ENCODE data around the gene RPTOR. TPM values are rescaled to one million over a fixed set of nuclear protein-coding genes. Genes with fewer than 3 reads are reported as not detected.

The RPTOR gene
- total and polyA plus RNA-seq, 2 experiments from 2014 or later: 6.6 to 16.1 TPM

DNA sequence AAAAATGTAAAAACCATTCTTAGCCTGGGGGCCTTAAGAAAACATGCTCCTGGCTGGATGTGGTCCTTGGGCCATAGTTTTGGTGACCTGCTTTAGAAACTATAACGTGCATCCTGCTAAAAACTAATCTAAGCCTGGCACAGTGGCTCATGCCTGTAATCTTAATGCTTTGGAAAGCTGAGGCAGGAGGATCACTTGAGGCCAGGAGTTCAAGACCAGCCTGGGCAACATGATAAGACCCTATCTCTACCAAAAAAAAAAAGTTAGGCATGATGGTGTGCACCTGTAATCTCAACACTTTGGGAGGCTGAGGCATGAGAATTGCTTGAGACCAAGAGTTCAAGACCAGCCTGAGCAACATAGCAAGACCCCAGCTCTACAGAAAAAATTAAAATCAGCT is 263.2 kb downstream of the RPTOR start:
- in situ Hi-C loops (cut with MboI): no loop called here
- no peaks in the 10 kb centered on the region for H3F3A ChIP-seq (ENCODE audit: insufficient read depth)
- 96 to 97% methylated on average over 1 of the region's 1 CpG for whole genome bisulfite sequencing, 2 experiments (ENCODE audit: low coverage in 1 of 2, low lambda C conversion rate in 2 of 2, missing lambda C conversion rate in 2 of 2)
- H3K36me3 ChIP-seq (ENCODE audit: low read depth): peaks cover 10% of the 10 kb centered on the region; the same call in 1 of the 2 replicates
- no peak overlapping the region for H3K9ac ChIP-seq
- no peaks in the 10 kb centered on the region for H3K27me3 ChIP-seq (replicated peaks; ENCODE audit: insufficient read depth)
- no peaks in the 10 kb centered on the region for H3K9me3 ChIP-seq (ENCODE audit: low read depth)
- no peak overlapping the region for H2AFZ ChIP-seq
- H4K20me1 ChIP-seq (ENCODE audit: insufficient read depth): no peaks in the 10 kb centered on the region
- H3K79me2 ChIP-seq (ENCODE audit: insufficient read depth): no peaks in the 10 kb centered on the region
- H3K27ac ChIP-seq: no peak overlapping the region
- no peak for DNase-seq
- no peak for TF ChIP-seq EZH2 (IDR thresholded peaks at IDR 0.05; ENCODE audit: insufficient read depth, poor library complexity, severe bottlenecking)
- TF ChIP-seq EZH2phosphoT487 (IDR thresholded peaks at IDR 0.05; ENCODE audit: insufficient read depth, low read depth): no peak
- no peaks in the 10 kb centered on the region for H3K4me1 ChIP-seq (ENCODE audit: insufficient read depth)
- H3K9me2 ChIP-seq (ENCODE audit: insufficient read depth): no peaks in the 10 kb centered on the region
- H3K4me3 ChIP-seq: no peak overlapping the region
- no peak overlapping the region for H3K4me2 ChIP-seq (ENCODE audit: unreplicated experiment)

DNA sequence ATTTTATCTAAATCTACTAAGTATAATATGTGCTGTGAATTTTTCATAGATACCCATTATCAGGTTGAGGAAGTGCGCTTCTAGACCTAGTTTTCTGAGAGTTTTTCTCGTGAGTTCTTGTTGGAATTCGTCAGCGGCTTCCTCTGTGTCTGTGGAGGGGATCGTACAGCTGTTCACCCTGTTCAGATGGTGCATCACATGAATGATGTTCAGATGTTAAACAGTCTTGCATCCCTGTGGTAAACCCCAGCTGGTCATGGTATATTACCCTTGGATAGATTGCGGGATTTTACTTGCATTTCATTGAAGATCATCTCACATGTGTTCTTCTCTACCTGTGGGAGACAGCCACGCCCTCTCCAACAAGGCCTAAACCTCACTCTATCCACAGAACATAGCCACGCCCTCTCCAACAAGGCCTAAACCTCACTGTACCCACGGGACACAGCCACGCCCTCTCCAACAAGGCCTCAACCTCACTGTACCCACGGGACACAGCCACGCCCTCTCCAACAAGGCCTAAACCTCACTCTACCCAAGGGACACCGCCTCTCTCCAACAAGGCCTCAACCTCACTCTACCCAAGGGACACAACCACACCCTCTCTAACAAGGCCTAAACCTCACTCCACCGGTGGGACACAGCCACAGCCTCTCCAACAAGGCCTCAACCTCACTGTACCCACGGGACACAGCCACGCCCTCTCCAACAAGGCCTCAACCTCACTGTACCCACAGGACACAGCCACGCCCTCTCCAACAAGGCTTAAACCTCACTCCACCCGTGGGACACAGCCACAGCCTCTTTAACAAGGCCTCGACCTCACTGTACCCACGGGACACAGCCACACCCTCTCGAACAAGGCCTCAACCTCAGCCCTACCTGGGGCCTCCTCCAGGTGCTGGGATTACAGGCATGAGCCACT is 266.8 kb downstream of the RPTOR start:
- Histone ChIP-seq H3K9ac (no peak overlapping the region), H3K27me3 (replicated peaks; ENCODE audit: insufficient read depth) (no peaks in the 10 kb centered on the region), H3K9me2 (ENCODE audit: insufficient read depth) (no peaks in the 10 kb centered on the region), H3K36me3 (ENCODE audit: low read depth) (peaks cover 10% of the 10 kb centered on the region; the same call in 1 of the 2 replicates), H3K79me2 (ENCODE audit: insufficient read depth) (no peaks in the 10 kb centered on the region), H4K20me1 (ENCODE audit: insufficient read depth) (no peaks in the 10 kb centered on the region), H3K4me1 (ENCODE audit: insufficient read depth) (no peaks in the 10 kb centered on the region), H3K4me2 (ENCODE audit: unreplicated experiment) (no peak overlapping the region), H2AFZ (no peak overlapping the region), H3K9me3 (ENCODE audit: low read depth) (no peaks in the 10 kb centered on the region), H3K27ac (no peak overlapping the region), H3K4me3 (no peak overlapping the region), H3F3A (ENCODE audit: insufficient read depth) (no peaks in the 10 kb centered on the region)
- in situ Hi-C loops (cut with MboI): no loop called here
- 91 to 93% methylated on average over 19 to 21 of the region's 21 CpGs for WGBS, 2 experiments (ENCODE audit: low coverage in 1 of 2, low lambda C conversion rate in 2 of 2, missing lambda C conversion rate in 2 of 2)
- no peak for DNase-seq
- TF ChIP-seq EZH2 (IDR thresholded peaks at IDR 0.05; ENCODE audit: insufficient read depth, poor library complexity, severe bottlenecking) (no peak), EZH2phosphoT487 (IDR thresholded peaks at IDR 0.05; ENCODE audit: insufficient read depth, low read depth) (no peak)

DNA sequence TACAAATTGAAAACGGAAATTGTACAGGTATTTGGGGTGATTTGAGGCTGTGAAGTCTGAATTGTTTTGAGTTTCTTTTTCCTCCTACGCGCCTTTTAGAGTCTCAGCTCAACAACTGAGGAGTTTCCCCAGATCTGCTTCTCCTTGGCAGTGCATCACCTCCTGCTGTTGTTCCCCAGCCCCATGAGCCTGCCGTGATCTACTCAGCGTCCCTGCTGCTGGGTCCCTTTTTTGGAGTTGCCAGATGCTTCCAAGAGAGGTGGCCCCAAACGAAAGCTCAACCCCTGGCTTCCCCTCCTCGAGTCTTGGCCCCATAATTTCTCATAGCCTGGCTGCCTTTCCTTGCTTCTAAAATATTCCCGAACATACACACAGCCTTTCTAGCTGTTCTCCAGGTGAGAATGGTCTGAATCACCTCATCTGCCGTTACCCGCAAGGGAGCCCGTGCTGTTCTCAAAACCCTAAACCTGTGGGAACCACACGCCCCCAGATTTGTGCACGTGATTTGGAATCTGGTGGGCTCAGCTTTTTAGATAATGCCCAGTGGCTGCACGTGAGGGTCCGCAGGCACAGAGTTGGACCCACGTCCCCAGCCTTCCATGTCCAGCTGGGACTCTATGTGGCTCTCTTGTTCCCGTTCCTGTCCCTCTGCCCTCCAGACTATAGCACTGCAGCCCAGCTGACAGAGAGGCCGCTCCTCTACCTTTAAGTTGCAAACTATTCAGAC is 267.9 kb downstream of the RPTOR start:
- DNase-seq: no peak
- Histone ChIP-seq H3K27ac (no peak overlapping the region), H3F3A (ENCODE audit: insufficient read depth) (no peaks in the 10 kb centered on the region), H3K4me3 (no peak overlapping the region), H3K4me2 (ENCODE audit: unreplicated experiment) (no peak overlapping the region), H3K9me3 (ENCODE audit: low read depth) (no peaks in the 10 kb centered on the region), H3K27me3 (replicated peaks; ENCODE audit: insufficient read depth) (no peaks in the 10 kb centered on the region), H3K79me2 (ENCODE audit: insufficient read depth) (no peaks in the 10 kb centered on the region), H3K9ac (no peak overlapping the region), H3K4me1 (ENCODE audit: insufficient read depth) (no peaks in the 10 kb centered on the region), H4K20me1 (ENCODE audit: insufficient read depth) (no peaks in the 10 kb centered on the region), H3K36me3 (ENCODE audit: low read depth) (peaks cover under 1% of the 10 kb centered on the region; the same call in 1 of the 2 replicates), H2AFZ (no peak overlapping the region), H3K9me2 (ENCODE audit: insufficient read depth) (no peaks in the 10 kb centered on the region)
- 91 to 93% methylated on average over 18 of the region's 18 CpGs for WGBS, 2 experiments (ENCODE audit: low coverage in 1 of 2, low lambda C conversion rate in 2 of 2, missing lambda C conversion rate in 2 of 2)
- in situ Hi-C loops (cut with MboI): no loop called here
- no peak for TF ChIP-seq EZH2 (IDR thresholded peaks at IDR 0.05; ENCODE audit: insufficient read depth, poor library complexity, severe bottlenecking)
- no peak for TF ChIP-seq EZH2phosphoT487 (IDR thresholded peaks at IDR 0.05; ENCODE audit: insufficient read depth, low read depth)

DNA sequence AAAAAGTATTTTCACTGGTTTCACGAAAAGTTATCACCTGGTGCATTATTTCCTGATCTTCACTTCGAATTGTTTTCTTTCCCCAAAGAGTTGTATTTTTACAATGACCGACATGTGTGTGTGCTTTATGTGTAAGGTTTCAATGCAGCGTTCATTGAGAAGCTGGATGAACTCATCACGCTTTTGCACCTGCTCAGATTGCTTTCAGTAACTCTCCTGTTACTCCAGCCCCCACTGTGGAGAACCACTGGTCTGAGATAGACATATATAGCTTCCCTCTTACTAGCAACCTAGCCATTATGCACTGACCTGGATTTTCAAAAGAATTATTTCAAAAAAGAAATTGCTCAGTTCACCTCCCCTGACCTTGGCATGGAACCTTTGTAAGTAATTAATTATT is 268.7 kb downstream of the RPTOR start:
- Histone ChIP-seq H3K27me3 (replicated peaks; ENCODE audit: insufficient read depth) (no peaks in the 10 kb centered on the region), H4K20me1 (ENCODE audit: insufficient read depth) (no peaks in the 10 kb centered on the region), H3K4me1 (ENCODE audit: insufficient read depth) (no peaks in the 10 kb centered on the region; the same call in 1 of the 2 replicates), H3K4me3 (no peak overlapping the region), H3K79me2 (ENCODE audit: insufficient read depth) (no peaks in the 10 kb centered on the region), H3K4me2 (ENCODE audit: unreplicated experiment) (no peak overlapping the region), H3F3A (ENCODE audit: insufficient read depth) (no peaks in the 10 kb centered on the region), H3K36me3 (ENCODE audit: low read depth) (no peaks in the 10 kb centered on the region; the same call in 1 of the 2 replicates), H3K27ac (no peak overlapping the region), H3K9me3 (ENCODE audit: low read depth) (no peaks in the 10 kb centered on the region), H3K9ac (no peak overlapping the region), H2AFZ (no peak overlapping the region), H3K9me2 (ENCODE audit: insufficient read depth) (no peaks in the 10 kb centered on the region)
- in situ Hi-C loops (cut with MboI): no loop called here
- 96 to 97% methylated on average over 5 of the region's 5 CpGs for WGBS, 2 experiments (ENCODE audit: low coverage in 1 of 2, low lambda C conversion rate in 2 of 2, missing lambda C conversion rate in 2 of 2)
- TF ChIP-seq EZH2 (IDR thresholded peaks at IDR 0.05; ENCODE audit: insufficient read depth, poor library complexity, severe bottlenecking): no peak
- no peak for TF ChIP-seq EZH2phosphoT487 (IDR thresholded peaks at IDR 0.05; ENCODE audit: insufficient read depth, low read depth)
- DNase-seq: no peak
